GM21576 (cell line): ENCODE measurements around the gene TFEC.
"Not testable (repeated sequence)": the region's sequence is repeated elsewhere in the genome, so short reads cannot be mapped to it uniquely, and the experiment has no call there.

Source experiments
- ATAC-seq: cut with Tn5 transposase; IDR thresholded peaks from one replicate; pipeline ENCODE4 v1.9.1; 2021; ENCODE audit warnings: mild to moderate bottlenecking, moderate library complexity; ENCODE audit not compliant: unreplicated experiment

The TFEC gene, protein sequence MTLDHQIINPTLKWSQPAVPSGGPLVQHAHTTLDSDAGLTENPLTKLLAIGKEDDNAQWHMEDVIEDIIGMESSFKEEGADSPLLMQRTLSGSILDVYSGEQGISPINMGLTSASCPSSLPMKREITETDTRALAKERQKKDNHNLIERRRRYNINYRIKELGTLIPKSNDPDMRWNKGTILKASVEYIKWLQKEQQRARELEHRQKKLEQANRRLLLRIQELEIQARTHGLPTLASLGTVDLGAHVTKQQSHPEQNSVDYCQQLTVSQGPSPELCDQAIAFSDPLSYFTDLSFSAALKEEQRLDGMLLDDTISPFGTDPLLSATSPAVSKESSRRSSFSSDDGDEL

DNA sequence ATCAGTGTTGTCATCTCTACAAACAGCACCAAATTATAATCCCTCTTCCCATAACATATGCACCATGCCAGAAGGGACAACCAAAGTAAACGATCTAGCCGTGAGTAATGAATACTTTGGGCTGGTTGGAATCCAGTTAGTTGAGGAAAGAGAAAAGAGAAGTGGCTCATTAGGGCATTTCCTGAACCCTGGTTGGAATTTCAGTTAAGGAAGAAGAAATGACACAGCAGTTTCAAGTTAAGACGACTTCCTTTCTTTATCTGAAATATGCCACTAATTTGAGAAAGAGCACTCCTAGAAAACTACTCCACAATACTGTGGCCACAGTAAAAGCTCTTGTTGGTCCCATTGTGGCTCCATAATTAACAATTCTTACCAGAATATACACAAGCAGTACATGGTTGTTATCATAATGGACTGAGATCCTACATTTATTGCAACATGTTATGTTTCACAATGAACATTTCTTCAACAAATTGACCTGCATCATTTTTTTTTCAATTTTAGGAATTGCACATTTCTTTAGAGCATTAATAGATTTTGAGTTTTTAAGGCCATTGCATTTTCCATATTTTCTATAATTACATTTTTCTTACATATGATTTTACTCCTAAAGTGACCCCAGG, at the start of gene TFEC:
Gene TFEC (minus strand): TSS at position 113 of the 626 bp plus-strand sequence. CDS start 46,322 bp downstream, outside the sequence.
- no peak for ATAC-seq

- ATAC-seq: no peak
Measured at GRCh38 chr7:116075351-116076145, 45.0 kb upstream of the TFEC start.

DNA sequence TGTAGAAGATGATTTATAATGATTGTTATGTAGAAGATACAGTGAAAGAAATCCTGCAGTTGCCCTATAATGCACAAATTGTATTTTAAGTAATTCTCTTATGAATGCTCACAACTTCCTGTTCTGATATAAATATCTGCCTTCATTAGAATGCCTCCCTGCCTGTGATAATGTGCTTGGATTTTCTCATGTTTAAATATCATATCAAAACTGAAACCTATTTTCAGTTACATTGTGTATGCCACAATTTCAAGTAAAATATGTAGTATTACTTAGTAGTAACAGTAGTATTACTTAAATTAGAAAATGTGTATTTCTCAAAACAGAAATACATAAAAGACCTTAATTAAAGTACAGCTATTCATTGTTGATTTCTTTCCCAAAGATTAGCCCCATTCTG, 41.1 kb upstream of the TFEC start:
- peak; percentile 62 for ATAC-seq

GRCh38 chr7:116064179-116064578, 33.6 kb upstream of the TFEC start:
- ATAC-seq: no peak

DNA sequence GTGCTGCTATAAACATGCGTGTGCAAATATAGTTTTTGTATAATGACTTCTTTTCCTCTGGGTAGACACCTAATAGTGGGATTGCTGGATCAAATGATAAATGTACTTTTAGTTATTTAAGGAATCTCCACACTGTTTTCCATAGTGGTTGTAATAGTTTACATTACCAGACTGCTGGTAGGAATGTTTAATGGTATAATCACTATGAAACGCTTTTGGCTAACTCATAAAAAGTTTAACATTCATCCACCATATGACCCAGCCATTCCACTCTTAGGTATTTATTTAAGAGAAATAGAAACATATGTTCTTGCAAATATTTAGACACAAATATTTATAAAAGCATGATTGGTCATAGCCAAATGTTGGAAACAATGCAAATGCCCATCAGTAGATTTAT, 32.1 kb upstream of the TFEC start:
- no peak for ATAC-seq

DNA sequence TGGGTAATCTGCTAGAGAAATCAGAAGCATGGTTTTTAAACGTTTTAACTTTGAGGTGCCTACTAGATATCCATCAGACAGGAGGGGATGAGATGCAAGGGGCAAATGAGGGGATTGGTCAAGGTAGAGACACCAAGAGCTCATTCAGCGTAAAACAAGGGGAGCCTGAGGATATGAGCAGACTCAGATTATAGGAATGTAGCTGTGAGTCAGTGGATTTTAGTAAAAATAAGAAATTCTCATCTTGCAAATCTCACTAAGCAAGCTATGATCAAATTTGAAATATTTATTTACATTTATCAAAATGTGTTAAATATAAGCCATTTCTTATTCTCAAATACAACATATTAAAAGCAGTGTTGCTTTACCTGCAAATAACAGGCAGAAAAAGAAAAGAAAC, 21.4 kb upstream of the TFEC start:
- ATAC-seq: no peak

DNA sequence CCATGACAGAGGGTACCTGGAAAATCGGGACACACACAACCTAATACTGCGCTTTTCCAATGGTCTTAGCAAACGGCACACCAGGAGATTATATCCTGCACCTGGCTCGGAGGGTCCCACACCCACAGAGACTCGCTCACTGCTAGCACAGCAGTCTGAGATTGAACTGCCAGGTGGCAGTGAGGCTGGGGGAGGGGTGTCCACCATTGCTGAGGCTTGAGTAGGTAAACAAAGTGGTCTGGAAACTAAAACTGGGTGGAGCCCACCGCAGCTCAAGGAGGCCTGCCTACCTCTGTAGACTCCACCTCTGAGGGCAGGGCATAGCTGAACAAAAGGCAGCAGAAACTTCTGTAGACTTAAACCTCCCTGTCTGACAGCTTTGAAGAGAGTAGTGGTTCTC, 16.7 kb upstream of the TFEC start:
- not testable (repeated sequence) for ATAC-seq

DNA sequence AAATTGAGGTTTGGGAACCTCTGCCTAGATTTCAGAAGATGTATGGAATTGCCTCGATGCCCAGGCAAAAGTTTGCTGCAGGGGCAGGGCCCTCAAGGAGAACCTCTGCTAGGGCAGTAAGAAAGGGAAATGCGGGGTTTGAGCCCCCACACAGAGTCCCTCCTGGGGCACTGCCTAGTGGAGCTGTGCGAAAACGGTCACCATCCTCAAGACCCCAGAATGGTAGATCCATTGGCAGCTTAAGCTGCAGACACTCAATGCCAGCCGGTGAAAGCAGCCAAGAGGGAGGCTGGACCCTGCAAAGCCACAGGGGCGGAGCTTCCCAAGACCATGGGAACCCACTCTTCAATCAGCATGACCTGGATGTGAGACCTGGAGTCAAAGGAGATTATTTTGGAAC, 15.0 kb upstream of the TFEC start:
- no peak for ATAC-seq

GRCh38 chr7:116041615-116042014, 11.1 kb upstream of the TFEC start:
- peak; percentile 97 for ATAC-seq

- ATAC-seq: no peak
Measured at GRCh38 chr7:116037401-116037800, 6.8 kb upstream of the TFEC start.

GRCh38 chr7:116034411-116034810, 3.8 kb upstream of the TFEC start:
- ATAC-seq: no peak

DNA sequence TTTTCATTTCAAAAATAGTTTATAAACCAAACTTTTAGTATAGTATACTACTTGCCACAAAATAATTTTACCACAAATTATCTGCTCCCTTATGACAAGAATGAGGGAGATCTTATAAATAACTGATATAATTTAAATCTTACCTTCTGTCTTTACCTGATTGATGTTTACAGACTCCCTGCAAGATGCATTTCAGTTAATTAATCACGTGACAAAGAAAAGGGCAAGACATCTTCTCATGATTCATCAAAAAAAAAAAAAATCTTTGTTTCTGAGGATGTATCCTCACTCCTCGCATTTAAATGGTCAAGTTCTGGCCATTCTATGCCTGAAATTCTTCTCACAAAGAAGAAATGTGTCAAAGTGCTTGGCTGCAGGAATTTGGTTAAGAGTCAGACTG, 2.3 kb upstream of the TFEC start:
- ATAC-seq: no peak

- peak; percentile 80 for ATAC-seq
Measured at GRCh38 chr7:116028787-116029186, 1.8 kb downstream of the TFEC start.

GRCh38 chr7:116027786-116028185, 2.8 kb downstream of the TFEC start:
- no peak for ATAC-seq

DNA sequence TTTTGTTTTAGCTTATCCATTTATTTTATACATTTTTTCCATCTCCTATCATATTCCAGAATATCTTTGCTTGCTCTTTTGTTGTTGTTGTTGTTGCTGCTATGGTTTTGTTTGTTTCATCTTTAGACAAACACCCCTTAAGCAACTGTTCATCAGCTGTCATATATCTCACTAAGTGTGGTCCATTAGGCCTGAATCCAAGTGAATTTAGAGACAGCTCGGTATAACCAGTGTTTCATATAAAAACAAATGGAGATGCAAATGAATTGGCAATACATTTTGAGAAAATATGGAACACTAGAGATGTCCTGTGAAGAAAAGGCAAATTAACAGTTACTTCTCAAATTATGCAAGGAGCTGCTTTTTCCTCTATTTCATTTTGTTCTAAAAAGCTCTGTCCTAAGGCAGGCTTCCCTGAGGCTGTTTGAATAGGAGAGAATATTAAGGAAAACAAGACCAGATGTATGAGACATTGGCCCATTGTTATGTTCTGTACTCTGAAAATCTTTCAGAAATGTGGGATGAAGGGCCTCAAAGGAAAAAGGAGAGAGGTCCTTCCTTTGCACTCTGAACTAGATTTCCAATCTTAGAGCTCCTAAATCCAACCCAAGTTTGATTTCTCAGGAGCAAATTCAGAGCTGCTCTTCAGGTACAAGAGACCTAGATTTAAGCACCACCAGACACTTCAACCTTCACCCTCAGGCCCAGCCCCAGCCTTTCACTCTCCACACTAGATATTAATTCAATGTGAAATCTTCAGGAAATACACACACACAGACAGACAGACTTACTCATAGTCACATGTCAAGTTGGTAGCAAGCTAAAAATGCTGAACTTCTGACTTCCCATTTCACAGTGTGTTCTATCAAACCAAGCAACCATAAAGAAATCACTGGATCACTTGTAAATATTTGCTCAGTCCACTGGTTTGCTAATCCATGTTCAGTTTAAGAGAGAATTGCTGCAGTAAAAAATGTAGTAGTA, 5.4 kb downstream of the TFEC start:
- ATAC-seq: no peak

DNA sequence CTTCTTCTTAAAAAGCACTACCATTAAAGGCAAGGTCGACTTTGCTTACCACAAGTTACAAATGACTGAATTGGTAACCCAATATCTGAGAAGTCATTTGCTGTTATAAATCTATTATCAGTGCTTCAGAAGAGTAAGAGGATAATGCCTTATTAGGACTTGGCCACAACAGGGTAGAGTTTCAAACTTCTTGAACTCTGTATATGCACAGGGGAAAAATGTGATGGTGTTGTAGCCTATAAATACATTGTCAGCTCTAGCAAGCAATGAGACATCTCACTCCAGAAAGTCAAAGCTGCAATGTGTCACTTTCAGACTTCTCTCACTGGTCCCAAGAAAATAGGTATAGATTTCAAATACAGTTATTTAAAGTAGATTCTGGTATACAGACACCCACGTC, 9.3 kb downstream of the TFEC start:
- ATAC-seq: peak; percentile 73

DNA sequence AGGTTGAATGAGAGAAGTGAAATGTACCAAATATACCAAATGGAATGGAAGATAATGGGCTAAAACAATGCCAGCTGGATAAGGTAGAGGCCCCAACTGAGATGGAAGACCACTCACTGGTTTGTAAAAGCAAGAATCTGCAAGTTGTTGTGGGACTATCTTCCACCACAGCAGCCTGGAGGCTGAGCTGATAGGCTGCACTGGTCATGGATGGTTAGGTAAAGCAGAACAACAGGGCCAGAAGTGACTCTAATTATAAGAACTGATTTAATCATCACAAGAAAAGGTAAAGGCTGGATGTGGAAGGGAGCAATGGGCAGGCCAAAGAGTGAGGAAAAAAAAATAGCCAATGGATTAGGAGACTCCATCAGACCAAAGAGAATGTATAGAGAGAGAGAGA, 11.8 kb downstream of the TFEC start:
- ATAC-seq: no peak

DNA sequence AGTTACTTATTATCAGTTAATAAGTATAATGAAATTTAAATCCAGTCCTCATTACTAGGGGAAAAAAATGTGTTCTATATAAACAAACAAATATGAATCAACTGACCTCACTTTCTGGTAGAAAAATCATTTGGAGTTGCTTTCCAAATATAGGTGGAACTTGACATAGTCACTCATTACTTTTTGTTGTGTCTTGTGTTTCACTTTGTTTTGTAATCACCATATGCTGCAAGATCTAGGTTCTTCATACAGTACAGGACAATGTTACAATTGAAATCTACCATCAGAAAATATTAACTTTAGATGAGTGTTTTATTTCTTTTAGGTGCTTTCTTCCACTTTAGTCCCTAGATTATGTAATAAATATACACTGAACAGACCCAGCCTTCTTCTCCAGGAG, 16.9 kb downstream of the TFEC start:
- ATAC-seq: no peak

GRCh38 chr7:116011584-116011983, 19.0 kb downstream of the TFEC start:
- ATAC-seq: no peak

GRCh38 chr7:116004762-116005161, 25.8 kb downstream of the TFEC start:
- ATAC-seq: not testable (repeated sequence)

GRCh38 chr7:115997221-115997620, 33.3 kb downstream of the TFEC start:
- no peak for ATAC-seq
